ENCODE data around the gene P4HA2. TPM values are rescaled to one million over a fixed set of nuclear protein-coding genes. Genes with fewer than 3 reads are reported as not detected.

P4HA2 gene
- total and polyA plus RNA-seq, 2 experiments from 2014 or later = 5.9 to 8.0 TPM

DNA sequence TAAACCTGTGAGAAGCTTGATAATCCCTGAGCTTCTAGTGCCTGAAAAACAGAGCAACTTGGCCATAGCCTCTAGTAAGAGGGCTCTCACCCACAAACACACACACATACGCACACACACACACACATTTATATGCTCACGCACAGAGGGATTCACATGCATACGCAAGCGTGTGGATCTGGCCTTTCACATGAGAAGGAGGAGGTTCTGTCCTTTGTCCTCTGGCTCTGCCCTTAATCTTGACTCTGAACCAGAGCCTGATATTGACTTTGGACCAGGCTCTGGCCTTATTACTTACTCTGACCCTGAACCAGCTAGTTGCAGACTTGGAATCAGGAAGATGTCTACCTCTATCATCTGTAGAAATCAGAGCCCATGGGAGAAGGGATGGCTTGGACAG lies 10.0 kb upstream of the P4HA2 start (continued):
- no peak for TF ChIP-seq EZH2phosphoT487 (IDR thresholded peaks at IDR 0.05; ENCODE audit: unreplicated experiment)
- TF ChIP-seq, protein P1, sequence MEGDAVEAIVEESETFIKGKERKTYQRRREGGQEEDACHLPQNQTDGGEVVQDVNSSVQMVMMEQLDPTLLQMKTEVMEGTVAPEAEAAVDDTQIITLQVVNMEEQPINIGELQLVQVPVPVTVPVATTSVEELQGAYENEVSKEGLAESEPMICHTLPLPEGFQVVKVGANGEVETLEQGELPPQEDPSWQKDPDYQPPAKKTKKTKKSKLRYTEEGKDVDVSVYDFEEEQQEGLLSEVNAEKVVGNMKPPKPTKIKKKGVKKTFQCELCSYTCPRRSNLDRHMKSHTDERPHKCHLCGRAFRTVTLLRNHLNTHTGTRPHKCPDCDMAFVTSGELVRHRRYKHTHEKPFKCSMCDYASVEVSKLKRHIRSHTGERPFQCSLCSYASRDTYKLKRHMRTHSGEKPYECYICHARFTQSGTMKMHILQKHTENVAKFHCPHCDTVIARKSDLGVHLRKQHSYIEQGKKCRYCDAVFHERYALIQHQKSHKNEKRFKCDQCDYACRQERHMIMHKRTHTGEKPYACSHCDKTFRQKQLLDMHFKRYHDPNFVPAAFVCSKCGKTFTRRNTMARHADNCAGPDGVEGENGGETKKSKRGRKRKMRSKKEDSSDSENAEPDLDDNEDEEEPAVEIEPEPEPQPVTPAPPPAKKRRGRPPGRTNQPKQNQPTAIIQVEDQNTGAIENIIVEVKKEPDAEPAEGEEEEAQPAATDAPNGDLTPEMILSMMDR (conservative IDR thresholded peaks at IDR 0.05; ENCODE audit: low read depth in 2 of 2) = no peak
- no peak for TF ChIP-seq ZNF331 (CRISPR knock-in tag; IDR thresholded peaks at IDR 0.05; ENCODE audit: low read depth)
- TF ChIP-seq EZH2 (IDR thresholded peaks at IDR 0.05; ENCODE audit: low read depth, unreplicated experiment) = no peak

DNA sequence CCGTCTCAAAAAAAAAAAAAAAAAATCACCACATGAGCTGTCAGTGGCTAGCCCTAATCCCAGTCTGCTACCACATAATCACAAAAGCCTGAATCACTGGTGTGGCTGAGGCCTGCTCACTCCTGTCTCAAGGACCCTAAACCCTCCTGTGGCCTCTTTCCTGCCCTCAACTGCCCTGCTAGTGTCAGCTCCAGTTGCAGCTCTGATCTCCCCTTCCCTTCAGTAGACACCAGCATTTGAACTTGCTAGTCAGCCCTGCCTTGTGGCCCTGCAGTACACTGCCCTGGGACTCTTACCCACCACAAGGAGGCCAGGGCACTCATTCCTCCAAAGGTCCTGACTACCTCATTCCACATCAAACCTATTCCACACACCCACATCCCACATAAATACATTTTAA lies 9.5 kb upstream of the P4HA2 start:
- peaks cover 5% of the 10 kb centered on the region for H3K27me3 Mint-ChIP-seq (ENCODE audit: insufficient read depth, low read depth, poor library complexity)
- ATAC-seq = peak; percentile 70
- Histone ChIP-seq H2AFZ (no peak overlapping the region), H3K9me2 (ENCODE audit: insufficient read depth) (no peaks in the 10 kb centered on the region), H3K4me3 (no peak overlapping the region), H3K79me2 (replicated peaks; ENCODE audit: insufficient read depth) (no peaks in the 10 kb centered on the region), H3K4me1 (ENCODE audit: insufficient read depth) (no peaks in the 10 kb centered on the region), H3K27ac (ENCODE audit: low read depth) (no peak overlapping the region), H3K36me3 (ENCODE audit: insufficient read depth) (no peaks in the 10 kb centered on the region), H4K20me1 (replicated peaks; ENCODE audit: insufficient read depth) (no peaks in the 10 kb centered on the region), H3F3A (replicated peaks; ENCODE audit: low read depth) (no peaks in the 10 kb centered on the region), H3K4me2 (no peak overlapping the region), H3K27me3 (ENCODE audit: insufficient read depth) (no peaks in the 10 kb centered on the region)
- TF ChIP-seq NANOG (IDR thresholded peaks at IDR 0.05; ENCODE audit: borderline replicate concordance) (no peak), POLR2AphosphoS5 (IDR thresholded peaks at IDR 0.05; ENCODE audit: low read depth) (no peak), CREB1 (CRISPR knock-in tag; IDR thresholded peaks at IDR 0.05; ENCODE audit: low read depth) (no peak), REST (IDR thresholded peaks at IDR 0.05; ENCODE audit: unreplicated experiment) (no peak), ZNF114 (CRISPR knock-in tag; IDR thresholded peaks at IDR 0.05) (no peak), EZH2 (IDR thresholded peaks at IDR 0.05; ENCODE audit: low read depth, unreplicated experiment) (no peak)
- TF ChIP-seq, protein P2, sequence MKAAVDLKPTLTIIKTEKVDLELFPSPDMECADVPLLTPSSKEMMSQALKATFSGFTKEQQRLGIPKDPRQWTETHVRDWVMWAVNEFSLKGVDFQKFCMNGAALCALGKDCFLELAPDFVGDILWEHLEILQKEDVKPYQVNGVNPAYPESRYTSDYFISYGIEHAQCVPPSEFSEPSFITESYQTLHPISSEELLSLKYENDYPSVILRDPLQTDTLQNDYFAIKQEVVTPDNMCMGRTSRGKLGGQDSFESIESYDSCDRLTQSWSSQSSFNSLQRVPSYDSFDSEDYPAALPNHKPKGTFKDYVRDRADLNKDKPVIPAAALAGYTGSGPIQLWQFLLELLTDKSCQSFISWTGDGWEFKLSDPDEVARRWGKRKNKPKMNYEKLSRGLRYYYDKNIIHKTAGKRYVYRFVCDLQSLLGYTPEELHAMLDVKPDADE (IDR thresholded peaks at IDR 0.05) = no peak
- no peaks in the 10 kb centered on the region for H3K36me3 Mint-ChIP-seq (ENCODE audit: low read depth)
- no peak overlapping the region for H3K4me3 Mint-ChIP-seq
- no peaks in the 10 kb centered on the region; the same call in 2 of the 3 replicates for H3K9me3 Mint-ChIP-seq
- H3K27ac Mint-ChIP-seq = no peak overlapping the region
- H3K4me1 Mint-ChIP-seq = no peaks in the 10 kb centered on the region
- DNase-seq (ENCODE audit: low spot score) = no peak

Data from GM23338 (cell line).